ENCODE results near the gene PRICKLE2.

The PRICKLE2 gene

GRCh38 chr3:64265646-64266045 lies 40.4 kb upstream of the PRICKLE2 start:
- Histone ChIP-seq H3K36me3 (no peaks in the 10 kb centered on the region), H3K4me3 (ENCODE audit: low read depth in 1 of 2, low read length in 1 of 2) (no peak overlapping the region), H3K9me3 (no peaks in the 10 kb centered on the region), H3K4me1 (ENCODE audit: control insufficient read depth in 1 of 2, insufficient read depth in 1 of 2, low read depth in 1 of 2, low read length in 1 of 2) (no peaks in the 10 kb centered on the region), H3K27me3 (peaks cover 58% of the 10 kb centered on the region), H3K27ac (no peak overlapping the region)
- no peak for TF ChIP-seq CTCF (IDR thresholded peaks at IDR 0.05)

GRCh38 chr3:64264501-64265109 lies 39.3 kb upstream of the PRICKLE2 start:
- Histone ChIP-seq H3K4me3 (ENCODE audit: low read depth in 1 of 2, low read length in 1 of 2) (no peak overlapping the region), H3K9me3 (no peaks in the 10 kb centered on the region), H3K36me3 (no peaks in the 10 kb centered on the region), H3K4me1 (ENCODE audit: control insufficient read depth in 1 of 2, insufficient read depth in 1 of 2, low read depth in 1 of 2, low read length in 1 of 2) (no peaks in the 10 kb centered on the region), H3K27ac (no peak overlapping the region), H3K27me3 (peaks cover 56% of the 10 kb centered on the region)
- no peak for TF ChIP-seq CTCF (IDR thresholded peaks at IDR 0.05)

- TF ChIP-seq CTCF (IDR thresholded peaks at IDR 0.05), result no peak
- Histone ChIP-seq H3K9me3 (no peaks in the 10 kb centered on the region), H3K4me1 (ENCODE audit: control insufficient read depth in 1 of 2, insufficient read depth in 1 of 2, low read depth in 1 of 2, low read length in 1 of 2) (no peaks in the 10 kb centered on the region), H3K27ac (no peak overlapping the region), H3K4me3 (ENCODE audit: low read depth in 1 of 2, low read length in 1 of 2) (no peak overlapping the region), H3K36me3 (no peaks in the 10 kb centered on the region), H3K27me3 (peaks cover 36% of the 10 kb centered on the region)
Observed at GRCh38 chr3:64262574-64263114, 37.4 kb upstream of the PRICKLE2 start.

GRCh38 chr3:64260431-64260830 lies 35.2 kb upstream of the PRICKLE2 start:
- H3K4me3 ChIP-seq (ENCODE audit: low read depth in 1 of 2, low read length in 1 of 2), result no peak overlapping the region
- H3K9me3 ChIP-seq, result no peaks in the 10 kb centered on the region
- TF ChIP-seq CTCF (IDR thresholded peaks at IDR 0.05), result no peak
- no peaks in the 10 kb centered on the region for H3K36me3 ChIP-seq
- H3K4me1 ChIP-seq (ENCODE audit: control insufficient read depth in 1 of 2, insufficient read depth in 1 of 2, low read depth in 1 of 2, low read length in 1 of 2), result no peaks in the 10 kb centered on the region
- peaks cover 14% of the 10 kb centered on the region for H3K27me3 ChIP-seq
- H3K27ac ChIP-seq, result no peak overlapping the region

GRCh38 chr3:64259636-64260035 lies 34.4 kb upstream of the PRICKLE2 start:
- TF ChIP-seq CTCF (IDR thresholded peaks at IDR 0.05), result no peak
- H3K36me3 ChIP-seq, result no peaks in the 10 kb centered on the region
- peaks cover 6% of the 10 kb centered on the region for H3K27me3 ChIP-seq
- H3K4me1 ChIP-seq (ENCODE audit: control insufficient read depth in 1 of 2, insufficient read depth in 1 of 2, low read depth in 1 of 2, low read length in 1 of 2), result no peaks in the 10 kb centered on the region
- H3K4me3 ChIP-seq (ENCODE audit: low read depth in 1 of 2, low read length in 1 of 2), result no peak overlapping the region
- no peak overlapping the region for H3K27ac ChIP-seq
- no peaks in the 10 kb centered on the region for H3K9me3 ChIP-seq

Data from neutrophil (primary cell).